ENCODE results near the gene EXOG.

DNA sequence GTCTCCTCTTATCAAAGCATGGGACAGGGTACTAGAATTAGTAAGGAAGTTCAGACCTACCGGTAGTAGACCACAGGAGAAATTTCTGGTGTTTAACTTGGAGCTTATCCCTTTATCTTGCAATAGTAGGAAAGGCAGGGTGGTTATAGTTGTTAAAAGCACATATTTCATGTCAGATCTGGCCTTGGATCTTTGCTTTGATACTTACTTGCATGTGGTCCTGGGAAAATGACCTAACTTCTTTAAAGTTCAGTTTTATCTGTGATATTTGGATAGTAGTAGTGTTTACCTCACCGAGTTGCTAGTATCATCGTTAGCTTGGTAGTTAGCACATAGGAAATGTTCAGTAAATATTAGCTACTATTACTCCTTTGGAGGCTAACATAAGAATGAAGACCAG, 15.4 kb downstream of the EXOG start:
- TF ChIP-seq CTCF (IDR thresholded peaks at IDR 0.05) = no peak
- no peak for TF ChIP-seq EZH2 (IDR thresholded peaks at IDR 0.05; ENCODE audit: borderline replicate concordance, insufficient read depth, low read depth, low read length, poor library complexity, severe bottlenecking)

Measured in B cell (primary cell).